Astrocyte of the cerebellum (primary cell): ENCODE data around the gene KLHL24.

ENCODE experiments used
- DNase-seq: peaks from one replicate; pipeline ENCODE4 v3.0.0-alpha.2; 2011; ENCODE audit warnings: low read depth
- H3K4me3 ChIP-seq: 2 replicates; pipeline ENCODE4 v1.5.1; 2011; ENCODE audit warnings: mild to moderate bottlenecking, low read depth, low read length, moderate library complexity
- in situ Hi-C: cut with HindIII; loops from 2 replicates; pipeline ENCODE4 v1.10.0; 2017; ENCODE audit warnings: low sequenced_read_pairs
- TF ChIP-seq, protein P1 (sequence below): IDR thresholded peaks from 2 replicates; pipeline ENCODE4 v1.5.1; 2012; ENCODE audit warnings: low read length, low read depth, moderate library complexity, mild to moderate bottlenecking; ENCODE audit errors: missing control alignments

KLHL24 gene

DNA sequence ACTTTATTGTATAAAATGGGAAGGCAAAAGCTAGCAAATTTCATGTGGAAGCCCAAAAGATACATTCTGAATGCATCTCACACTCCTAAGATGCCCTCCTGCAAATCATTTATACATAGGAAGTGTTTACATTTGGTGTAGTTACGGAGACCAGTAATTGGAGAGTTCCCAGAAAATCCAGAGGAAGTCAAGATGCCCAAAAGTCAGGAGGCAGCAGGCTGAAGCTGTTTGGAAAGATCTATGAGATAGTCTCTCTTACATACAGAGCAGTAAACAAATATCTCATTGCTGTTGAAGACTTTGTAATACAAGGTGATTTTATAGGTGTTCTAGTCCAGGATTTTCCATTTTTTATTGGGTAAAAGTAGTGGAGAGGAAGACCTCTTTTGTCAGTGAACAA, 8.8 kb downstream of the KLHL24 start:
- in situ Hi-C loops = loop anchor here (10.0 kb wide), 1 partner anchor 169 kb away; no protein-coding TSS in a partner anchor

DNA sequence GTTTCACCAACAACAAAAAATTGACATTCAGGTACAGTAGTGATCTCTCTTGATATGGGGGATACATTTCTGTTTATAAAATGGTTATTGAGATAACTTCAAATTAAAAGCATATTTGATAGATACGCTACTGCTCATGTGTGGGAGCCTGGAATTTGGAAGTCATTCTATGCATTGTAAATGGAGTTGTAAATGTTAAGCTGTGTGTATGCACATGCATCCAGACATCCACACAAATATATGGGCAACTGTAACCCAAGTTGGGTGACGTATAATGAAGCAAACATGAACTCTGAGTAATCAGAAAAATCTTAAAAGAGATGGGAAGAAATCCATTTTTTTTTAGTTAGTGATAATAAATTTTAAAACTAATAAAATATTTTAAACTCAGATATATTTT, 9.8 kb downstream of the KLHL24 start:
- TF ChIP-seq, protein P1, sequence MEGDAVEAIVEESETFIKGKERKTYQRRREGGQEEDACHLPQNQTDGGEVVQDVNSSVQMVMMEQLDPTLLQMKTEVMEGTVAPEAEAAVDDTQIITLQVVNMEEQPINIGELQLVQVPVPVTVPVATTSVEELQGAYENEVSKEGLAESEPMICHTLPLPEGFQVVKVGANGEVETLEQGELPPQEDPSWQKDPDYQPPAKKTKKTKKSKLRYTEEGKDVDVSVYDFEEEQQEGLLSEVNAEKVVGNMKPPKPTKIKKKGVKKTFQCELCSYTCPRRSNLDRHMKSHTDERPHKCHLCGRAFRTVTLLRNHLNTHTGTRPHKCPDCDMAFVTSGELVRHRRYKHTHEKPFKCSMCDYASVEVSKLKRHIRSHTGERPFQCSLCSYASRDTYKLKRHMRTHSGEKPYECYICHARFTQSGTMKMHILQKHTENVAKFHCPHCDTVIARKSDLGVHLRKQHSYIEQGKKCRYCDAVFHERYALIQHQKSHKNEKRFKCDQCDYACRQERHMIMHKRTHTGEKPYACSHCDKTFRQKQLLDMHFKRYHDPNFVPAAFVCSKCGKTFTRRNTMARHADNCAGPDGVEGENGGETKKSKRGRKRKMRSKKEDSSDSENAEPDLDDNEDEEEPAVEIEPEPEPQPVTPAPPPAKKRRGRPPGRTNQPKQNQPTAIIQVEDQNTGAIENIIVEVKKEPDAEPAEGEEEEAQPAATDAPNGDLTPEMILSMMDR = no peak
- H3K4me3 ChIP-seq = no peak overlapping the region
- DNase-seq = no peak
- in situ Hi-C loops = loop anchor here (10.0 kb wide), 1 partner anchor 170 kb away; no protein-coding TSS in a partner anchor

More for the DNA sequence above, 8.8 kb downstream of the KLHL24 start:
- TF ChIP-seq, protein P1 = no peak
- H3K4me3 ChIP-seq = no peak overlapping the region
- DNase-seq = no peak

DNA sequence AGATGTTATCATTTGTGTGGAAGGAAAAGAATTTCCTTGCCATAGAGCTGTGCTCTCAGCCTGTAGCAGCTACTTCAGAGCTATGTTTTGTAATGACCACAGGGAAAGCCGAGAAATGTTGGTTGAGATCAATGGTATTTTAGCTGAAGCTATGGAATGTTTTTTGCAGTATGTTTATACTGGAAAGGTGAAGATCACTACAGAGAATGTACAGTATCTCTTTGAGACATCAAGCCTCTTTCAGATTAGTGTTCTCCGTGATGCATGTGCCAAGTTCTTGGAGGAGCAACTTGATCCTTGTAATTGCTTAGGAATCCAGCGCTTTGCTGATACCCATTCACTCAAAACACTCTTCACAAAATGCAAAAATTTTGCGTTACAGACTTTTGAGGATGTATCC, 15.1 kb downstream of the KLHL24 start:
- no peak for DNase-seq
- TF ChIP-seq, protein P1 = no peak
- in situ Hi-C loops = no loop called here
- H3K4me3 ChIP-seq = no peak overlapping the region

DNA sequence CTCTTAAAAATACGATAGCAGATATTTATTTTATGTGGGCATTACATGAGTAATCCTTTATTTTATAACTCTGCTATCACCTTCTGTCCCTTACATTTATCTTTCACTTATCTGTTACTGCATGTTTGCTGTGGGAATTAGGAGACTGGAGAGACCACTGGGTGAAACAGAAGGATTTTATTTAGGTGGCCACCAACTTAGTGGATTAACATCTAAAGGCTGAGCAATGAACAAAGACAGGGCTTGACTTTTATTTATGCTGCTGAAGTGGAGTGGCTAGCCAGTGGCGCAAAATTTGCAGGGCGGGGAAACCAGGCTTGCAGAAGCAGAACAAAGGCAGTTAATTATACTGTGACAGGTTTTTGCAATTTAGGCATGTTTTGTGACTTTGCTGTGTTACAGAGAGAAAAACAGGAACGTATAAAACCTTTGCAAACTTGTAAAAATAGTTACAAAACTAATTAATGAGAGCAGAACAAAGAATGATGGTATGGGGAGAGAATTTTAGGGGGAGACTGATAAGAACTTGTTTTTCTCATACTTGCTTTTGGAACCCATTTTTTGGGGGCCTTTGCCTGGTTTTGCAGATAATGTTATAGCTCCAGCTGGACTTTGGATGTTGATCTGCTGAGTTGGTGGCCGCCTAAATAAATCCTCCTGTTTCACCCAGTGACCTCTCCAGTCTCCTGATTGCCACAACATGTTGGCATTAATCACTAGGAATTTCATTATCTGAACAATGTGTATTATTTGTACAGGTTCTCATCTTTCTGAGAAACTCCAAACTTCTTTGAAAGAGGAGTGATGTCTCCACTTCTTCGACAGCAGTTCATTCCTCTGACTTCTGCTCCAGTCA, 18.0 kb downstream of the KLHL24 start:
- H3K4me3 ChIP-seq = no peak overlapping the region
- in situ Hi-C loops = no loop called here
- TF ChIP-seq, protein P1 = no peak
- DNase-seq = no peak

DNA sequence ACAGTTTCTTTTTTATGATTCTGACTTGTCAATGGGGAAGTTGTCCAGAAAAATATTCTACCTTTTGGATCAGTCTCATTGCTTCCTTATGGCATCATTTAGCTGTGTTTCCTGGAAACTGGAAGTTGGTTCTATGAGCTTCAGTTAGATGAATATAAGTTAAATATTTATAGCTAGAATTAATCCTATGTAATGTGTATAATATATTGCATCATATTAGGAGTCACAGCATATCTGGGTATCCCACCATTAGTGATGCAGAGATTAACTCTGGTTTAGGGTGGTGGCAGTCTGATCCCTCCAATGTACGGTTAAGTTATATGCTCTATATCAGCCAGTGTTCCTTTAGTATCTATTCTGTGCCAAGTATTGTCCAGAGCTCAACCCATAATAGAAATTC, 19.3 kb downstream of the KLHL24 start:
- TF ChIP-seq, protein P1 = no peak
- in situ Hi-C loops = no loop called here
- no peak for DNase-seq
- H3K4me3 ChIP-seq = no peak overlapping the region

DNA sequence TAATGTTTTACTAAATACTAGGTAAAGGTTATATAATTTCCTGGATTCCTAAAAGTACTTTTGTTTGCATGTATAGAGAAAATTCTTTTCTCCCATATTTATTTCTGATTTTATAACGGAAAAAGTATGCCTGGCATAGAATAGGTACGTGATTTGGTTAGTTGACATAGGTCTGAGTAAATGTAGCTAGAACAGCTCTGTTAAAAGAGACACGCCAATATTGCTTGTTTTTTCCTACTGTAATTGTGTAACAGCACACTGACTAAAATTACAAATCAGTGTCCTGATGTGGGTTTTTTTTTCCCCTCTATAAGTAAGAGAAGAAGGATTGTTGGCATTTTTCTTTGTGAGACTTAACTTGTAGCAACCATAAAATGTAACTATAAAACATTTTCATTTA, 26.7 kb downstream of the KLHL24 start:
- TF ChIP-seq, protein P1 = no peak
- no peak overlapping the region for H3K4me3 ChIP-seq
- in situ Hi-C loops = no loop called here
- DNase-seq = no peak
